ENCODE measurements around the gene SPECC1L. TPM values are rescaled to one million over a fixed set of nuclear protein-coding genes. Genes with fewer than 3 reads are reported as not detected.

The SPECC1L gene
- polyA plus RNA-seq, 2 donors = 11.0 to 11.4 TPM

- Histone ChIP-seq H3K27me3 (ENCODE audit: control insufficient read depth in 1 of 2, insufficient read depth in 2 of 2, low read length in 2 of 2) (no peaks in the 10 kb centered on the region), H3K4me1 (ENCODE audit: control insufficient read depth in 2 of 2, insufficient read depth in 2 of 2, low read length in 1 of 2) (no peaks in the 10 kb centered on the region), H3K4me3 (ENCODE audit: low read depth in 1 of 2, low read length in 2 of 2) (no peak overlapping the region), H3K9me3 (ENCODE audit: control insufficient read depth in 2 of 2, insufficient read depth in 1 of 2, low read depth in 1 of 2, low read length in 1 of 2) (no peaks in the 10 kb centered on the region), H3K27ac (ENCODE audit: low read depth in 2 of 2, low read length in 1 of 2) (no peak overlapping the region), H3K36me3 (ENCODE audit: control insufficient read depth in 2 of 2, insufficient read depth in 2 of 2, low read length in 1 of 2) (peaks cover 14 to 27% of the 10 kb centered on the region in 2 donors)
- WGBS, 2 donors = 75 to 84% methylated on average over 3 of the region's 3 CpGs
Observed at GRCh38 chr22:24338726-24339451, 68.3 kb downstream of the SPECC1L start.

- H3K9me3 ChIP-seq (ENCODE audit: control insufficient read depth in 2 of 2, insufficient read depth in 1 of 2, low read depth in 1 of 2, low read length in 1 of 2) = no peaks in the 10 kb centered on the region
- H3K4me1 ChIP-seq (ENCODE audit: control insufficient read depth in 2 of 2, insufficient read depth in 2 of 2, low read length in 1 of 2) = no peaks in the 10 kb centered on the region
- WGBS, 2 donors = 96 to 97% methylated on average over 7 of the region's 7 CpGs
- H3K27me3 ChIP-seq (ENCODE audit: control insufficient read depth in 1 of 2, insufficient read depth in 2 of 2, low read length in 2 of 2) = no peaks in the 10 kb centered on the region
- H3K27ac ChIP-seq (ENCODE audit: low read depth in 2 of 2, low read length in 1 of 2) = no peak overlapping the region
- peaks cover 11 to 27% of the 10 kb centered on the region in 2 donors for H3K36me3 ChIP-seq (ENCODE audit: control insufficient read depth in 2 of 2, insufficient read depth in 2 of 2, low read length in 1 of 2)
- no peak overlapping the region for H3K4me3 ChIP-seq (ENCODE audit: low read depth in 1 of 2, low read length in 2 of 2)
Observed at GRCh38 chr22:24339452-24339747, 68.8 kb downstream of the SPECC1L start.

GRCh38 chr22:24341627-24342026 lies 71.0 kb downstream of the SPECC1L start:
- H3K27me3 ChIP-seq (ENCODE audit: control insufficient read depth in 1 of 2, insufficient read depth in 2 of 2, low read length in 2 of 2) = no peaks in the 10 kb centered on the region
- H3K36me3 ChIP-seq (ENCODE audit: control insufficient read depth in 2 of 2, insufficient read depth in 2 of 2, low read length in 1 of 2) = peaks cover 11 to 25% of the 10 kb centered on the region in 2 donors
- WGBS, 2 donors = 88 to 94% methylated on average over 6 of the region's 6 CpGs
- no peaks in the 10 kb centered on the region for H3K4me1 ChIP-seq (ENCODE audit: control insufficient read depth in 2 of 2, insufficient read depth in 2 of 2, low read length in 1 of 2)
- H3K9me3 ChIP-seq (ENCODE audit: control insufficient read depth in 2 of 2, insufficient read depth in 1 of 2, low read depth in 1 of 2, low read length in 1 of 2) = no peaks in the 10 kb centered on the region
- H3K4me3 ChIP-seq (ENCODE audit: low read depth in 1 of 2, low read length in 2 of 2) = no peak overlapping the region
- H3K27ac ChIP-seq (ENCODE audit: low read depth in 2 of 2, low read length in 1 of 2) = no peak overlapping the region

- H3K9me3 ChIP-seq (ENCODE audit: control insufficient read depth in 2 of 2, insufficient read depth in 1 of 2, low read depth in 1 of 2, low read length in 1 of 2) = no peaks in the 10 kb centered on the region
- no peaks in the 10 kb centered on the region for H3K27me3 ChIP-seq (ENCODE audit: control insufficient read depth in 1 of 2, insufficient read depth in 2 of 2, low read length in 2 of 2)
- WGBS, 2 donors = 88 to 89% methylated on average over 4 of the region's 4 CpGs
- H3K4me3 ChIP-seq (ENCODE audit: low read depth in 1 of 2, low read length in 2 of 2) = no peak overlapping the region
- H3K27ac ChIP-seq (ENCODE audit: low read depth in 2 of 2, low read length in 1 of 2) = no peak overlapping the region
- H3K4me1 ChIP-seq (ENCODE audit: control insufficient read depth in 2 of 2, insufficient read depth in 2 of 2, low read length in 1 of 2) = no peaks in the 10 kb centered on the region
- H3K36me3 ChIP-seq (ENCODE audit: control insufficient read depth in 2 of 2, insufficient read depth in 2 of 2, low read length in 1 of 2) = peaks cover 15 to 35% of the 10 kb centered on the region in 2 donors
Observed at GRCh38 chr22:24350627-24351026, 80.0 kb downstream of the SPECC1L start.

GRCh38 chr22:24353121-24353520 lies 82.5 kb downstream of the SPECC1L start:
- Histone ChIP-seq H3K36me3 (ENCODE audit: control insufficient read depth in 2 of 2, insufficient read depth in 2 of 2, low read length in 1 of 2) (peaks cover 15 to 26% of the 10 kb centered on the region in 2 donors), H3K4me3 (ENCODE audit: low read depth in 1 of 2, low read length in 2 of 2) (no peak overlapping the region), H3K9me3 (ENCODE audit: control insufficient read depth in 2 of 2, insufficient read depth in 1 of 2, low read depth in 1 of 2, low read length in 1 of 2) (no peaks in the 10 kb centered on the region), H3K27ac (ENCODE audit: low read depth in 2 of 2, low read length in 1 of 2) (no peak overlapping the region), H3K4me1 (ENCODE audit: control insufficient read depth in 2 of 2, insufficient read depth in 2 of 2, low read length in 1 of 2) (no peaks in the 10 kb centered on the region), H3K27me3 (ENCODE audit: control insufficient read depth in 1 of 2, insufficient read depth in 2 of 2, low read length in 2 of 2) (no peaks in the 10 kb centered on the region)
- WGBS, 2 donors = 97% methylated on average over 2 of the region's 2 CpGs

GRCh38 chr22:24355574-24355973 lies 84.9 kb downstream of the SPECC1L start:
- Histone ChIP-seq H3K9me3 (ENCODE audit: control insufficient read depth in 2 of 2, insufficient read depth in 1 of 2, low read depth in 1 of 2, low read length in 1 of 2) (no peaks in the 10 kb centered on the region), H3K4me1 (ENCODE audit: control insufficient read depth in 2 of 2, insufficient read depth in 2 of 2, low read length in 1 of 2) (no peaks in the 10 kb centered on the region), H3K36me3 (ENCODE audit: control insufficient read depth in 2 of 2, insufficient read depth in 2 of 2, low read length in 1 of 2) (peaks cover 4 to 11% of the 10 kb centered on the region in 2 donors), H3K27me3 (ENCODE audit: control insufficient read depth in 1 of 2, insufficient read depth in 2 of 2, low read length in 2 of 2) (no peaks in the 10 kb centered on the region), H3K27ac (ENCODE audit: low read depth in 2 of 2, low read length in 1 of 2) (no peak overlapping the region), H3K4me3 (ENCODE audit: low read depth in 1 of 2, low read length in 2 of 2) (no peak overlapping the region)
- 81 to 86% methylated on average over 2 of the region's 2 CpGs for WGBS, 2 donors

- Histone ChIP-seq H3K9me3 (ENCODE audit: control insufficient read depth in 2 of 2, insufficient read depth in 1 of 2, low read depth in 1 of 2, low read length in 1 of 2) (no peaks in the 10 kb centered on the region), H3K27me3 (ENCODE audit: control insufficient read depth in 1 of 2, insufficient read depth in 2 of 2, low read length in 2 of 2) (no peaks in the 10 kb centered on the region), H3K36me3 (ENCODE audit: control insufficient read depth in 2 of 2, insufficient read depth in 2 of 2, low read length in 1 of 2) (peaks cover 3 to 5% of the 10 kb centered on the region in 2 donors), H3K4me1 (ENCODE audit: control insufficient read depth in 2 of 2, insufficient read depth in 2 of 2, low read length in 1 of 2) (no peaks in the 10 kb centered on the region), H3K4me3 (ENCODE audit: low read depth in 1 of 2, low read length in 2 of 2) (no peak overlapping the region), H3K27ac (ENCODE audit: low read depth in 2 of 2, low read length in 1 of 2) (no peak overlapping the region)
Observed at GRCh38 chr22:24357547-24357946, 86.9 kb downstream of the SPECC1L start.

GRCh38 chr22:24358105-24358836 lies 87.6 kb downstream of the SPECC1L start:
- Histone ChIP-seq H3K27ac (ENCODE audit: low read depth in 2 of 2, low read length in 1 of 2) (no peak overlapping the region), H3K36me3 (ENCODE audit: control insufficient read depth in 2 of 2, insufficient read depth in 2 of 2, low read length in 1 of 2) (peaks cover 3 to 7% of the 10 kb centered on the region in 2 donors)
- WGBS, 2 donors = 88 to 94% methylated on average over 8 of the region's 8 CpGs

GRCh38 chr22:24359452-24360120 lies 89.0 kb downstream of the SPECC1L start:
- Histone ChIP-seq H3K27ac (ENCODE audit: low read depth in 2 of 2, low read length in 1 of 2) (no peak overlapping the region), H3K9me3 (ENCODE audit: control insufficient read depth in 2 of 2, insufficient read depth in 1 of 2, low read depth in 1 of 2, low read length in 1 of 2) (no peaks in the 10 kb centered on the region), H3K27me3 (ENCODE audit: control insufficient read depth in 1 of 2, insufficient read depth in 2 of 2, low read length in 2 of 2) (no peaks in the 10 kb centered on the region), H3K4me1 (ENCODE audit: control insufficient read depth in 2 of 2, insufficient read depth in 2 of 2, low read length in 1 of 2) (no peaks in the 10 kb centered on the region), H3K36me3 (ENCODE audit: control insufficient read depth in 2 of 2, insufficient read depth in 2 of 2, low read length in 1 of 2) (peaks cover 0 to 8% of the 10 kb centered on the region in 2 donors), H3K4me3 (ENCODE audit: low read depth in 1 of 2, low read length in 2 of 2) (no peak overlapping the region)
- 81 to 82% methylated on average over 5 of the region's 5 CpGs for WGBS, 2 donors

More at GRCh38 chr22:24358105-24358836, 87.6 kb downstream of the SPECC1L start:
- Histone ChIP-seq H3K4me3 (ENCODE audit: low read depth in 1 of 2, low read length in 2 of 2) (no peak overlapping the region), H3K9me3 (ENCODE audit: control insufficient read depth in 2 of 2, insufficient read depth in 1 of 2, low read depth in 1 of 2, low read length in 1 of 2) (no peaks in the 10 kb centered on the region), H3K4me1 (ENCODE audit: control insufficient read depth in 2 of 2, insufficient read depth in 2 of 2, low read length in 1 of 2) (no peaks in the 10 kb centered on the region), H3K27me3 (ENCODE audit: control insufficient read depth in 1 of 2, insufficient read depth in 2 of 2, low read length in 2 of 2) (no peaks in the 10 kb centered on the region)
